K562 (cell line): ENCODE measurements around the gene OR2H2. TPM values are rescaled to one million over a fixed set of nuclear protein-coding genes. Genes with fewer than 3 reads are reported as not detected.

Experiments used
- CHAMP1 ChIP-seq: fragments of 450-650 bp; IDR thresholded peaks from 2 replicates; pipeline ENCODE4 v1.6.1; 2016; ENCODE audit warnings: mild to moderate bottlenecking
- CTBP1 ChIP-seq: fragments of 450-650 bp; IDR thresholded peaks from 2 replicates; pipeline ENCODE4 v1.6.1; 2016; ENCODE audit warnings: borderline replicate concordance
- FOXO4 ChIP-seq: fragments of 450-650 bp; formaldehyde crosslinking; IDR thresholded peaks from 2 replicates; pipeline ENCODE4 v1.4.0; 2020; ENCODE audit warnings: mild to moderate bottlenecking, moderate library complexity
- HDGF ChIP-seq: fragments of 450-650 bp; IDR thresholded peaks from 2 replicates; pipeline ENCODE4 v1.6.1; 2016
- PHB2 ChIP-seq: fragments of 450-650 bp; IDR thresholded peaks from 2 replicates; pipeline ENCODE4 v1.6.1; 2017; ENCODE audit warnings: low read depth
- POLR2AphosphoS5 ChIP-seq: IDR thresholded peaks from 2 replicates; pipeline ENCODE4 v1.6.1; 2011; ENCODE audit warnings: mild to moderate bottlenecking, low read depth, low read length, moderate library complexity; ENCODE audit not compliant: control insufficient read depth, insufficient read depth
- POLR2H ChIP-seq: IDR thresholded peaks from 2 replicates; pipeline ENCODE4 v1.6.1; 2016; ENCODE audit warnings: missing genetic modification characterization, low read depth, mild to moderate bottlenecking, control low read depth, missing compliant biosample characterization, moderate library complexity
- RBFOX2 ChIP-seq: fragments of 200-400 bp; formaldehyde crosslinking; IDR thresholded peaks from 2 replicates; pipeline ENCODE4 v1.6.1; 2017; ENCODE audit warnings: low read depth, mild to moderate bottlenecking, low read length, moderate library complexity
- SMARCA5 ChIP-seq: fragments of 450-650 bp; IDR thresholded peaks from 2 replicates; pipeline ENCODE4 v1.6.1; 2016
- SMC3 ChIP-seq: conservative IDR thresholded peaks from 2 replicates; pipeline ENCODE4 v1.6.1; 2011; ENCODE audit warnings: low read depth, low read length, improper control_type of control experiment; ENCODE audit not compliant: insufficient read depth
- TAF7 ChIP-seq: fragments of 450-650 bp; IDR thresholded peaks from 2 replicates; pipeline ENCODE4 v1.6.1; 2016; ENCODE audit warnings: missing genetic modification characterization, missing compliant biosample characterization
- TRIM24 ChIP-seq, 2 experiments: fragments of 450-650 bp; IDR thresholded peaks; 2 replicates each; pipeline ENCODE4 v1.6.1; 2016
- TRIM25 ChIP-seq: fragments of 450-650 bp; IDR thresholded peaks from 2 replicates; pipeline ENCODE4 v1.7.0; 2016; ENCODE audit warnings: borderline replicate concordance
- ZNF212 ChIP-seq: fragments of 450-650 bp; formaldehyde crosslinking; IDR thresholded peaks from 2 replicates; pipeline ENCODE4 v1.4.0; 2020; ENCODE audit warnings: mild to moderate bottlenecking
- ZNF644 ChIP-seq: fragments of 200-800 bp; sonication (Bioruptor generic); IDR thresholded peaks from 2 replicates; pipeline ENCODE4 v1.6.1; 2016; ENCODE audit warnings: low read depth, missing genetic modification characterization, missing compliant biosample characterization
- ZNF717 ChIP-seq: fragments of 250-450 bp; sonication (Bioruptor Pico); IDR thresholded peaks from 2 replicates; pipeline ENCODE4 v1.5.0; 2021
- ZNF75A ChIP-seq: fragments of 450-650 bp; formaldehyde crosslinking; IDR thresholded peaks from 2 replicates; pipeline ENCODE4 v1.4.0; 2020; ENCODE audit warnings: mild to moderate bottlenecking
- polyA plus RNA-seq, 8 experiments: library from polyadenylated mRNA; depleted of rRNA in 4 of 8; stranded (reverse) in 5 of 8; unstranded in 3 of 8; fragments of >200 nt; fragmentation: Nextera tagmentation in 2 of 8; fragmentation: Illumina TruSeq in 1 of 8; extraction: Ambion mirVana in 2 of 8; extraction: Trizol in 1 of 8; gene quantifications; 2 replicates each; pipeline versions ENCODE4 v1.2.1 to v1.2.3, GENCODE V29; 2011 to 2014; ENCODE audit warnings: inconsistent platforms in 1 of 8, missing spikeins in 1 of 8
- total RNA-seq, 7 experiments: library from RNA; depleted of rRNA in 6 of 7; stranded (reverse); fragments of >200 nt in 6 of 7; fragmentation: Illumina TruSeq in 2 of 7; extraction: Trizol in 2 of 7; gene quantifications; 2 replicates each; pipeline versions ENCODE4 v1.2.1 to v1.2.3, GENCODE V29; 2011 to 2021; ENCODE audit warnings: low replicate concordance in 1 of 7

OR2H2 gene
- total and polyA plus RNA-seq, 9 of the 15 experiments (the other 6 are each of a cell fraction or from before 2014, with no cell fraction given) = not detected

- no peak for TF ChIP-seq FOXO4 (CRISPR knock-in tag)
- no peak for TF ChIP-seq ZNF717 (CRISPR knock-in tag)
- peak; percentile 95; the same call in 1 of the 2 replicates for TF ChIP-seq TRIM25
- 0 out of 2 replicates have a peak, but pooled peaks have one; percentile 18 for TF ChIP-seq HDGF
- TF ChIP-seq SMC3 = peak; percentile 45; the same call in 1 of the 2 replicates
- no peak for TF ChIP-seq POLR2H (tag)
- peak; percentile 28 to 53; a peak in 1 of 4 replicates for TF ChIP-seq TRIM24 (IDR thresholded peaks at IDR 0.05)
- no peak; the same call in 1 of the 2 replicates for TF ChIP-seq ZNF212 (CRISPR knock-in tag)
- no peak for TF ChIP-seq ZNF75A (CRISPR knock-in tag)
- peak; percentile 62; the same call in 1 of the 2 replicates for TF ChIP-seq PHB2
- TF ChIP-seq CTBP1 = peak; percentile 53; the same call in 1 of the 2 replicates
- TF ChIP-seq TAF7 = peak; percentile 67; the same call in 1 of the 2 replicates
- TF ChIP-seq POLR2AphosphoS5 = peak; percentile 21; the same call in 1 of the 2 replicates
- TF ChIP-seq SMARCA5 = peak; percentile 86
- TF ChIP-seq ZNF644 (tag) = no peak
- TF ChIP-seq CHAMP1 = no peak
- peak; percentile 69 for TF ChIP-seq RBFOX2
Observed at GRCh38 chr6:29628419-29629281, 43.7 kb downstream of the OR2H2 start (continued).
